Hepatocyte (in vitro differentiated cells): ENCODE measurements around the gene HRH3. TPM values are rescaled to one million over a fixed set of nuclear protein-coding genes. Genes with fewer than 3 reads are reported as not detected.

ENCODE experiments used
- DNase-seq: peaks from one replicate; pipeline ENCODE4 v3.0.0-alpha.2; 2016; ENCODE audit warnings: low spot score
- H2AFZ ChIP-seq: fragments of 200-600 bp; sonication (generic); 2 replicates; pipeline ENCODE4 v1.6.0; 2016; ENCODE audit warnings: antibody characterized with exemption, mild to moderate bottlenecking
- H3K27ac ChIP-seq: fragments of 200-600 bp; sonication (generic); 2 replicates; pipeline ENCODE4 v1.5.1; 2016; ENCODE audit warnings: mild to moderate bottlenecking
- H3K27me3 ChIP-seq: fragments of 200-600 bp; sonication (generic); 2 replicates; pipeline ENCODE4 v1.6.1; 2016
- H3K36me3 ChIP-seq: fragments of 200-600 bp; sonication (generic); replicated peaks from 2 replicates; pipeline ENCODE4 v1.5.1; 2016; ENCODE audit warnings: low read depth; ENCODE audit not compliant: insufficient read depth
- H3K4me1 ChIP-seq: fragments of 200-600 bp; sonication (generic); 2 replicates; pipeline ENCODE4 v1.5.1; 2016; ENCODE audit warnings: mild to moderate bottlenecking, moderate library complexity; ENCODE audit not compliant: insufficient read depth
- H3K4me2 ChIP-seq: fragments of 200-600 bp; sonication (generic); 2 replicates; pipeline ENCODE4 v1.6.0; 2016
- H3K4me3 ChIP-seq: fragments of 200-600 bp; sonication (generic); 2 replicates; pipeline ENCODE4 v1.5.1; 2016; ENCODE audit warnings: mild to moderate bottlenecking
- H3K79me2 ChIP-seq: fragments of 200-600 bp; sonication (generic); 2 replicates; pipeline ENCODE4 v1.6.0; 2017; ENCODE audit warnings: mild to moderate bottlenecking
- H3K9me2 ChIP-seq: fragments of 200-600 bp; sonication (generic); replicated peaks from 2 replicates; pipeline ENCODE4 v1.6.0; 2017; ENCODE audit warnings: mild to moderate bottlenecking; ENCODE audit not compliant: insufficient read depth
- H3K9me3 ChIP-seq: fragments of 200-600 bp; sonication (generic); 2 replicates; pipeline ENCODE4 v1.5.1; 2016; ENCODE audit warnings: low read depth, mild to moderate bottlenecking
- H4K20me1 ChIP-seq: fragments of 200-600 bp; sonication (generic); 2 replicates; pipeline ENCODE4 v1.6.0; 2016; ENCODE audit warnings: mild to moderate bottlenecking; ENCODE audit not compliant: insufficient read depth, poor library complexity, severe bottlenecking
- CTCF ChIP-seq: fragments of 200-600 bp; sonication (generic); IDR thresholded peaks from 2 replicates; pipeline ENCODE4 v1.5.1; 2016; ENCODE audit warnings: antibody characterized with exemption, mild to moderate bottlenecking; ENCODE audit not compliant: poor library complexity
- EZH2 ChIP-seq: fragments of 200-600 bp; sonication (generic); IDR thresholded peaks from 2 replicates; pipeline ENCODE4 v1.6.1; 2016; ENCODE audit warnings: antibody characterized with exemption, mild to moderate bottlenecking, borderline replicate concordance
- EZH2phosphoT487 ChIP-seq: fragments of 200-600 bp; sonication (generic); IDR thresholded peaks from one replicate; pipeline ENCODE4 v1.6.1; 2018; ENCODE audit warnings: antibody characterized with exemption, mild to moderate bottlenecking, low read depth, moderate library complexity; ENCODE audit not compliant: unreplicated experiment, severe bottlenecking
- WGBS: methylation state at CpG from one replicate; pipeline ENCODE4 v1.1.6; 2016; ENCODE audit warnings: low lambda C conversion rate; ENCODE audit errors: missing lambda C conversion rate; 5-methylcytosine and 5-hydroxymethylcytosine counted together
- polyA plus RNA-seq: library from polyadenylated mRNA; unstranded; fragments of >200 nt; fragmentation: Nextera tagmentation; extraction: Ambion mirVana; gene quantifications from 2 replicates; pipeline ENCODE4 v1.2.1, GENCODE V29; 2016
- total RNA-seq: library from RNA; depleted of rRNA; stranded (reverse); fragments of >200 nt; gene quantifications from 2 replicates; pipeline ENCODE4 v1.2.3, GENCODE V29; 2014

The HRH3 gene
- total and polyA plus RNA-seq, 2 experiments from 2014 or later, result not detected

DNA sequence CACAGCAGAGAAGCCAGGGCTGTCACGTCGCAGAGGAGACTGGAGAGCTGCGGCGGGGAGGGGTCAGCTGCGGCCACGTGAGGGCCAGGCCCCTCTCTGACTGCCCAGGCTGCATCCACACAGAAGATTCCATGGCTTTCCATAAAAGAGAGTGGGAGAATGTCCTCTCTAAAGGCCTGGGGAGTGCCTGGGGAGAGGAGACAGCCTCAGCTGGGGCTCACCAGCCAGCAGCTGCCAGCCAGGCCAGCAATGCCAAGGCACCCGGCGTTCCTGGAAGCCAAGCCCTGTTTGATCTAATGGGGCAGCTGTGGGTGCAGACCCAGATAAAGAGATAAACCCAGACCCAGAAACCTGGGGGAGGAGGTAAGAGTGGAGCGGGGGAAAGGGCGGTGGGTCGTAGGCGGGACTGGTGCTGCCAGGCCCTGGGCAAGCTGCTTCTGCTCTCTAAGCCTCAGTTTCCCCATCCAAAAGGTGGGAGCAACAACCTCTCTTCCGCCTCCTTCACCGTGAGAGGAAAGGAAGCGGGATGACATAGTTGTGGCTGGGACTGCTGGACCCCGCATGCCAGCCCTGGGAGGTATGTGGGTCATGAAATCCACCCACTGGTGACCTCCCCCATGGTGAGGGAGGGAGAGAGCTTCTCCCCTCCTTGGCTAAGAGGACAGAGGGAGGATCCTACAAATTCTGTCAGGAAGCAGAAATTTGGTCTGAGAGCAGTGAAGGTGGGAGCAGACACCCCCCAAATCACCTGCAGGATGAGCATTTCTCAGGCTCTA is 15.1 kb upstream of the HRH3 start:
- peaks cover 8% of the 10 kb centered on the region for H3K4me1 ChIP-seq
- no peak overlapping the region for H3K4me3 ChIP-seq
- H3K79me2 ChIP-seq, result peaks cover 16% of the 10 kb centered on the region
- no peak overlapping the region for H3K27ac ChIP-seq
- peaks cover 13% of the 10 kb centered on the region for H4K20me1 ChIP-seq
- H3K9me3 ChIP-seq, result no peaks in the 10 kb centered on the region
- 85% methylated on average over 16 of the region's 16 CpGs for WGBS
- no peaks in the 10 kb centered on the region for H3K36me3 ChIP-seq
- no peak for TF ChIP-seq EZH2phosphoT487
- TF ChIP-seq EZH2, result no peak
- TF ChIP-seq CTCF, result no peak
- H3K9me2 ChIP-seq, result no peaks in the 10 kb centered on the region
- DNase-seq, result no peak
- no peak overlapping the region for H3K4me2 ChIP-seq
- no peak overlapping the region for H2AFZ ChIP-seq
- H3K27me3 ChIP-seq, result no peaks in the 10 kb centered on the region

GRCh38 chr20:62234339-62234738 is 14.3 kb upstream of the HRH3 start:
- Histone ChIP-seq H4K20me1 (peaks cover 5% of the 10 kb centered on the region), H3K36me3 (no peaks in the 10 kb centered on the region), H3K4me1 (no peaks in the 10 kb centered on the region), H3K79me2 (peaks cover 7% of the 10 kb centered on the region), H3K4me2 (no peak overlapping the region), H3K9me2 (no peaks in the 10 kb centered on the region), H3K9me3 (no peaks in the 10 kb centered on the region), H3K27me3 (no peaks in the 10 kb centered on the region), H3K27ac (no peak overlapping the region), H2AFZ (no peak overlapping the region), H3K4me3 (no peak overlapping the region)
- 75% methylated on average over 5 of the region's 5 CpGs for WGBS
- DNase-seq, result no peak
- TF ChIP-seq CTCF, result no peak
- TF ChIP-seq EZH2, result no peak

DNA sequence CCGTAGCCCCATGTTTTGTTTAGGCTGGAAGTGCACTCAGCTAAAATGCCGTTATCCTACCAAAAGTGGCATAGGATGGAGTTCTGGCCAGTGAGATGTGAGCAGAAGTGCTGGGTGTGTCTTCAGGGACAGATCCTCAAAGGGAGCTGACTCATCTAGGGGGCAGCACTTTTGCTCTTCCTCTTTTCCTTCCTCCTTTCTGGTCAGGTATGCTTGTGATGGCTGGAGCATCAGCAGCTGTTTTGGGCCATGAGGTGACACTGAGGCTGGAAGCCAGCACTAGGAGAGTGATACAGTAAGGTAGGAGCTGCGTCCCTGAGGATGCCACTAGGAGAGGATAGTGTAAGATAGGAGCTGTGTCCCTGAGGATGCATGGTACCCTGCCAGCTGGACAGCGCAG is 13.6 kb upstream of the HRH3 start:
- Histone ChIP-seq H3K79me2 (peaks cover under 1% of the 10 kb centered on the region), H4K20me1 (no peaks in the 10 kb centered on the region), H3K36me3 (no peaks in the 10 kb centered on the region), H3K4me3 (no peak overlapping the region), H3K4me2 (no peak overlapping the region), H3K9me2 (no peaks in the 10 kb centered on the region), H3K4me1 (no peaks in the 10 kb centered on the region), H3K27me3 (no peaks in the 10 kb centered on the region), H3K9me3 (no peaks in the 10 kb centered on the region), H2AFZ (no peak overlapping the region), H3K27ac (no peak overlapping the region)
- no peak for DNase-seq
- WGBS, result 91% methylated on average over 4 of the region's 4 CpGs
- TF ChIP-seq EZH2phosphoT487 (no peak), EZH2 (no peak), CTCF (no peak)
